GM21737 (cell line): Measurements from ENCODE around the gene ANP32B.
"Not testable (repeated sequence)": the region's sequence is repeated elsewhere in the genome, so short reads cannot be mapped to it uniquely, and the experiment has no call there.

Experiments
- ATAC-seq: cut with Tn5 transposase; IDR thresholded peaks from one replicate; pipeline ENCODE4 v1.9.1; 2021; ENCODE audit warnings: mild to moderate bottlenecking, moderate library complexity; ENCODE audit not compliant: unreplicated experiment

ANP32B gene

DNA sequence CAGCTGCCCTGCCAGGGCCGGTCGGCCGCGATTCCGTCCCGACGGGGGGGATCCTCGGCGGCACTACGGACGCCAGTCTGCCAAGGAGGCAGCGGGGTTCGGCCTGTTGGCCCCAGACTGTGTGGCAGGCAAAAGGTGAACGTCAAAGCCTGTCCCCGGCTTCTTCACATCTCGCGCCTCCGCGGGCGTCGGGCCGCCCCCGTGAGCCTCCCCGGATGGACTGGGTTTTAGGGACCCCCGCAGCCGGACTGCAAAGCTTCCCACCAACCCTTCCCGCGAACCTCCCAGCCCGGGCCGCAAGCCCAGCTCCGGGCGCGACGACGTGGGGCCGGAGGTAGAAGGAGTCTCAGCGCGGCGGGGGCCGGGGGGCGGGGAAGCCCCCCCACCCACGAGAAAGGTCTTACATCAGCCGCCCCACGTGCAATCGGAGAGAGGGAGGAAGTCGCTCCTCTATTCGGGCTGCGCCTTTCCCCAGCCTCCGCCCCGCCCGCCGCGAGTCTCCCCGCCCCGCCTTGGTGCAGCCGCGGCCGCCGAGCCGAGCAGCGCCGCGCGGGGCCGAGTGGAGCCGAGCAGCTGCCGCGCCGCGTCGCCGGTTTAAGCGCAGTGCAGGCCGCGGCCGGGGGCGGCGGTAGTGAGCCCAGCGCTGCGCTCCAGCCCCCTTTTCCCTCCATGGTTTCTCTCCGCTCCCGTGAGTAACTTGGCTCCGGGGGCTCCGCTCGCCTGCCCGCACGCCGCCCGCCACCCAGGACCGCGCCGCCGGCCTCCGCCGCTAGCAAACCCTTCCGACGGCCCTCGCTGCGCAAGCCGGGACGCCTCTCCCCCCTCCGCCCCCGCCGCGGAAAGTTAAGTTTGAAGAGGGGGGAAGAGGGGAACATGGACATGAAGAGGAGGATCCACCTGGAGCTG is at the start of gene ANP32B:
TSS of gene ANP32B (plus strand) at position 659 of the 906 bp plus-strand sequence. CDS start at position 874, 215 bp downstream.
- ATAC-seq = peak; percentile 73

- ATAC-seq = no peak
Observed at GRCh38 chr9:97934321-97935115, 48.6 kb upstream of the ANP32B start.

GRCh38 chr9:97935276-97935675 is 47.9 kb upstream of the ANP32B start:
- ATAC-seq = no peak

DNA sequence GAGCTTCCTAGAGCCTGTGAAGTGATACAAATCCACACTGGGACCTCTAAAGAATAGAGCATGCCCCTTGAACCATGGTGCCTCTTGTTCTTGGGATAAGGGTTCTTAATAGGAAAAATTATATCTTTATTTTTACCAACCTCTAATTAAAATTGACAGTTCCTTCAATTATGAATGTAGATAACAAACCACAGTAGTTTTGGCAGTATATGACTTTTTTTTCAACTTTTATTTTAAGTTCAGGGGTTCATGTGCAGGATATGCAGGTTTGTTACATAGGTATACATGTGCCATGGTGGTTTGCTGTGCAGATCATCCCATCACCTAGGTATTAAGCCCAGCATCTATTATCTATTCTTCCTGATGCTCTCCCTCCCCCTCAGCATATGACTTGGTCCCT is 46.1 kb upstream of the ANP32B start:
- ATAC-seq = no peak

- ATAC-seq = peak; percentile 69
Observed at GRCh38 chr9:97938081-97938644, 45.0 kb upstream of the ANP32B start, which contains the start of gene HEMGN. HEMGN (minus strand) TSS chr9:97938172; CDS start chr9:97938136, 36 bp downstream.

GRCh38 chr9:97940233-97940632 is 42.9 kb upstream of the ANP32B start:
- ATAC-seq = no peak

GRCh38 chr9:97940741-97941140 is 42.4 kb upstream of the ANP32B start:
- ATAC-seq = no peak

GRCh38 chr9:97941323-97941722 is 41.8 kb upstream of the ANP32B start:
- no peak for ATAC-seq

DNA sequence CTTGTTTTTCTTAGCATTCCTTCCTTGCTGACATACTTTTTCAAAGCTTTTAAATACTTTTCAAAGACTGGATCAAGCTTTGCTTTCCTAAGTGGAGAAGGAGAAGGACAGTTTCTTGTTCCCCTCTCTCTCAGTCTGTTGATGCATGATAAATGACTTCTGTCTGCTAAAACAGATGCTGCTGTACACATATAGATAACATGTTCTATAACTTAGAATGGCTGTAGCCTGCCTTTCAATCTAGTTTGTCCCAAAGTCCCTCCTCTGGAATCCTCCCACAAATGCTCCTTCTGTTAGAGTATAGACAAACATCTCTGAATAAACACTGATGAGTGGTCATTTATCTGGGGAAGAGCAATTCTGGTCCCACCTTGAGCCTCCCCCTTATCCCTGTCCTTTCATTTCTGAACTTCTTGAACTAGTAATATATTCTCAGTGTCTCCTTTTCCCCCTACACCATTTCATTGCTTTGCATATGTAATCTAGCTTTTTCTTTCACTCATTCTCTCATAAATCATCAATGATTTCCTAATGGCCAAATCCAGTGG is 39.8 kb upstream of the ANP32B start:
- ATAC-seq = no peak

GRCh38 chr9:97944612-97945011 is 38.5 kb upstream of the ANP32B start:
- no peak for ATAC-seq

GRCh38 chr9:97945470-97945869 is 37.7 kb upstream of the ANP32B start:
- ATAC-seq = not testable (repeated sequence)

DNA sequence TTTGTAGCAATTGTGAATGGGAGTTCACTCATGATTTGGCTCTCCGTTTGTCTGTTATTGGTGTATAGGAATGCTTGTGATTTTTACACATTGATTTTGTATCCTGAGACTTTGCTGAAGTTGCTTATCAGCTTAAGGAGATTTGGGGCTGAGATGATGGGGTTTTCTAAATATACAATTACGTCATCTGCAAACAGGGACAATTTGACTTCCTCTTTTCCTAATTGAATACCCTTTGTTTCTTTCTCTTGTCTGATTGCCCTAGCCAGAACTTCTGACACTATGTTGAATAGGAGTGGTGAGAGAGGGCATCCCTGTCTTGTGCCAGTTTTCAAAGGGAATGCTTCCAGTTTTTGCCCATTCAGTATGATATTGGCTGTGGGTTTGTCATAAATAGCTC is 36.0 kb upstream of the ANP32B start:
- ATAC-seq = not testable (repeated sequence)

GRCh38 chr9:97950873-97951272 is 32.3 kb upstream of the ANP32B start:
- ATAC-seq = not testable (repeated sequence)

- no peak for ATAC-seq
Observed at GRCh38 chr9:97954550-97954989, 28.6 kb upstream of the ANP32B start.

DNA sequence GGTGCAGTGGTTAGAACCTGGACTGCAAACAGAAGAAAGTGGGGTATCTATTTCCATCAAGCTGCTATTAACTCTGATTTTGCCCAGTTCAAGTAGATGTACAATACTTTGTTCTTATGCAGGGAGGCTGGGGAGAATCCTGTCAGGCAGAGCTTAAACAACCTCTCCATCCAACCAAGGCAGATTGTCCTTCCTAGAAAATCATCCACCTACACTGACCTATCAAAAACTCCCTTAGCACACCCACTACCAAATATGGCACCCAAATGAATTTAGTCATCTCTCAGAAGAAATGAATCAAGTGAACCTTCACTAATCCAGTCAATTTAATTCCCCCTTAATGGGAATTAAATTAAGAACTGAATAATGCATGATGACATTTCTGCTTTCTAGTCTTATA is 26.8 kb upstream of the ANP32B start:
- ATAC-seq = no peak

DNA sequence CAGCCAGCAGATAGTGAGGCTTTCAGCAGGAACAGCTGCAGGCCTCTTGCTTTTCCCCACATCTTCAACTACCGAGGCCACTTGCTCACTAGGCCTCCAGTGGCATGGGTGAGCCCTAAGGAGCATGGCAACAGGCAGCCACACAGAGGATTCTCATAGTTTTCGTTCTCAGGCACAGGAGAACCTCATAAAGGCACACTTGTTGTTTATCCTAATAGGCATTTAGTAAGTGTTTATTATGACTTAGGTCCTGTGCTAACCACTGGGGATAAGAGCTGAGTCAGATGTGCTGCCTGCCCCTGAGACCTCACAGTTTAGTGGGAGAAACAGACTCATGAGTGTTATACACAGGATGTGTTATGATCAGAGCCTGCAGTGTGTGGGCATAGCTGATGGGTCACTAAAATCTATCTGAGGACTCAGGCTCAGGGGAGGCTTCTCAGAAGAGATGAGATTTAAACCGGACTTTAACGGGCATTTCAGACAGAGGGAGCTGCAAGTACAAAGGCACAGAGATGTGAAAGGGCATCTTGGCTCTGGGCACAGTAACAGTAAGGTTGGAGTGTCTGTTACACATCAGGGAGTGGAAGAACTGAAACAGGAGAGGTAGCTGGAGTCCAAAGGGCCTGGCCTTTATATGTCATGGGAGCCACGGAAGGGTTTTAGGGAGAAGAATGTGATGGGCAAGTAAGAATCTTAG is 24.2 kb upstream of the ANP32B start:
- no peak for ATAC-seq

DNA sequence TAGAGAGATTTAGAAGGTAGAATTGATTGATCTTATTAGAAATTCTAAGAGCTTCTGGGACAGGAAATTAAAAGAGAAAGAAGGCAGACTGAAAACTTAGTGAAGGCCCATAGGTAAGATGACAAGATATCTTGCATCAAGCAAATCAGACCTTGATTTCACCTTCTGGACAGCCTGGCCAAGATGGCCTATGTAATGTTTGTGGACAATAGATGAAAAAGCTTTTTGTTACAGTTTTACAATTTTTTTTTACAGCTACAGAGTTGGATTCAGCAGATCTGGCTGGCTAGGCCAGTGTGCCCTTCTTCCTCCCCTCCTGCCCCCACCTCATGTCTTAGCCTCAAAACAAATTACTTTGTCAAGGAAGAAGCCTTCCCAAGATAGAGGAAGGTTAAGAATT is 23.6 kb upstream of the ANP32B start:
- no peak for ATAC-seq

DNA sequence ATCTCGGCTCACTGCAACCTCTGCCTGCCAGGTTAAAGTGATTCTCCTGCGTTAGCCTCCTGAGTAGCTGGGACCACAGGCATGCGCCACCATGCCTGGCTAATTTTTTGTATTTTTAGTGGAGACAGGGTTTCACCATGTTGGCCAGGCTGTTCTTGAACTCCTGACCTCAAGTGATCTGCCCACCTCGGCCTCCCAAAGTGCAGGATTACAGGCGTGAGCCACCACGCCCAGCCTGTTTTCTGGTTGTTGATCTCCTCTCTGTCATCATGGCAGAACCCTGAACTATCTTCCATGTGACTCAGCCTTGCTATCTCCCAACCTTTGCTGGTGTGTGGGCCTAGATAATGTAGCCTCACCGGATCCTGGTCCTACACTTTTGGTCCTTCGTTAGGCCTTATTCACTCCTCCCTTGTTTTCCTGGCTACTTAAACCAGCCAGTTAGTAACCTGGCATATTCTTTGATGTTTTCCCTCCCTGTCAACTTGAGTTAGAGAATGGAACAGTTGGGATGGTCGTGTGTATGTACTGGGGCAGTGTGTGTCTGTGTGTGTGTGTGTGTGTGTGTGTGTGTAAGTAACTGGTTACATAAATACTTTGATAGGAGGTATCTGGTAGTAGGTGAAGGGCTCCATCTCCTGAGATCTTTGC is 22.3 kb upstream of the ANP32B start:
- ATAC-seq = not testable (repeated sequence)

GRCh38 chr9:97961361-97961760 is 21.8 kb upstream of the ANP32B start:
- ATAC-seq = no peak

DNA sequence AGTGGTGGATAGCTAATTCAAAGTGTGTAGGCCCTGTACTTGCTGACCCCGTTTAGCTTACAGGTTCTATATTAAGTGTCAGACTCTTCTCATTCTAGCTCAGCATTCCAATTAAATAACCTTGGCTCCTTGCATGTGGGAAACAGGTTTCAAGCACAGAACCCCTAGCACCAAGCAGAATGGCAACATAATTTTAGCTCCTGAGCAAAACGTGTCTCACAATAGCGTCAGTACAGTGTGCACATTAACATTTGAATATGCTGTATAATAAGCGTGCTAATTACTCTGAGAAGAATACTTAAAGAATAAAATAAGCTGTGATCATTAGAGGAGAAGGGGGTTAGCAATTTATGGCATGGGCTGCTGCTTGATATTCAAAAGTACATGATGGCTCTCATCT is 21.0 kb upstream of the ANP32B start:
- ATAC-seq = no peak
